Measurements from ENCODE around the gene GAREM1.
"Not testable (repeated sequence)": the region's sequence is repeated elsewhere in the genome, so short reads cannot be mapped to it uniquely, and the experiment has no call there.

The GAREM1 gene

GRCh38 chr18:32360682-32361345 lies 109.9 kb downstream of the GAREM1 start:
- in situ Hi-C loops (cut with MboI; ENCODE audit: low sequenced_read_pairs): no loop called here
- H3K4me1 ChIP-seq: peaks cover 11% of the 10 kb centered on the region
- no peaks in the 10 kb centered on the region for H3K27me3 ChIP-seq (ENCODE audit: low read depth)
- H3K4me3 ChIP-seq: no peak overlapping the region
- H3K9me3 ChIP-seq: no peaks in the 10 kb centered on the region
- H3K36me3 ChIP-seq (replicated peaks): no peaks in the 10 kb centered on the region
- no peak for DNase-seq (ENCODE audit: low spot score in 2 of 2)

- no peak for DNase-seq (ENCODE audit: low spot score in 2 of 2)
- H3K9me3 ChIP-seq: no peaks in the 10 kb centered on the region
- in situ Hi-C loops (cut with MboI; ENCODE audit: low sequenced_read_pairs): no loop called here
- H3K27me3 ChIP-seq (ENCODE audit: low read depth): no peaks in the 10 kb centered on the region
- H3K36me3 ChIP-seq (replicated peaks): no peaks in the 10 kb centered on the region
- peaks cover 10% of the 10 kb centered on the region for H3K4me1 ChIP-seq
- H3K4me3 ChIP-seq: no peak overlapping the region
Measured at GRCh38 chr18:32358529-32358928, 112.2 kb downstream of the GAREM1 start.

- no peak for DNase-seq (ENCODE audit: low spot score in 2 of 2)
- H3K36me3 ChIP-seq (replicated peaks): no peaks in the 10 kb centered on the region
- no peaks in the 10 kb centered on the region for H3K9me3 ChIP-seq
- H3K27me3 ChIP-seq (ENCODE audit: low read depth): no peaks in the 10 kb centered on the region
- in situ Hi-C loops (cut with MboI; ENCODE audit: low sequenced_read_pairs): no loop called here
- H3K4me1 ChIP-seq: peaks cover 5% of the 10 kb centered on the region
- H3K4me3 ChIP-seq: no peak overlapping the region
Measured at GRCh38 chr18:32358075-32358474, 112.6 kb downstream of the GAREM1 start.

DNA sequence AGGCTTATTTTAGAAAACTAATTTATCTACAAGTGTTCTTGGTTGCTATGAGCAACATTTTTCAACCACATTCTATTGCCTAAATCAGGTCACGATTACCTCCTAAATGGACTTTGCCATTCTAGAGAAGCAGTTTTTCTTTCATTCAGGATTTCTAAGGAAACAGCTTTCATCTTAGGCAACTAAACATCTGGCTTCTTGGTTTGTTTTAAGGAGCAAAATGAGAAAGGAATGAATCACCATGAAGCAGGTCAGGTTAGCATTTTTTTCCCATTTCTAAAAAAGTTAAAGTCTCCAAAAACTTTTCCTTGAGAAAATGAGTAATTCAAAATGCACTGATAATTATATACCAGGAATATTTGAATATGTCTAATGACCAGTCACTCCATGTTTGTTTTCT lies 114.8 kb downstream of the GAREM1 start:
- H3K4me1 ChIP-seq: no peaks in the 10 kb centered on the region
- H3K4me3 ChIP-seq: no peak overlapping the region
- no peak for DNase-seq (ENCODE audit: low spot score in 2 of 2)
- H3K27me3 ChIP-seq (ENCODE audit: low read depth): no peaks in the 10 kb centered on the region
- H3K36me3 ChIP-seq (replicated peaks): no peaks in the 10 kb centered on the region
- in situ Hi-C loops (cut with MboI; ENCODE audit: low sequenced_read_pairs): no loop called here
- no peaks in the 10 kb centered on the region for H3K9me3 ChIP-seq

- Histone ChIP-seq H3K36me3 (replicated peaks) (no peaks in the 10 kb centered on the region), H3K4me3 (no peak overlapping the region), H3K27me3 (ENCODE audit: low read depth) (no peaks in the 10 kb centered on the region), H3K4me1 (no peaks in the 10 kb centered on the region), H3K9me3 (no peaks in the 10 kb centered on the region)
- in situ Hi-C loops (cut with MboI; ENCODE audit: low sequenced_read_pairs): no loop called here
- no peak for DNase-seq (ENCODE audit: low spot score in 2 of 2)
Measured at GRCh38 chr18:32354518-32354917, 116.2 kb downstream of the GAREM1 start.

GRCh38 chr18:32353257-32353656 lies 117.4 kb downstream of the GAREM1 start:
- Histone ChIP-seq H3K27me3 (ENCODE audit: low read depth) (no peaks in the 10 kb centered on the region), H3K4me3 (no peak overlapping the region), H3K36me3 (replicated peaks) (no peaks in the 10 kb centered on the region), H3K9me3 (no peaks in the 10 kb centered on the region), H3K4me1 (peaks cover under 1% of the 10 kb centered on the region; the same call in 1 of the 2 replicates)
- in situ Hi-C loops (cut with MboI; ENCODE audit: low sequenced_read_pairs): no loop called here
- no peak for DNase-seq (ENCODE audit: low spot score in 2 of 2)

DNA sequence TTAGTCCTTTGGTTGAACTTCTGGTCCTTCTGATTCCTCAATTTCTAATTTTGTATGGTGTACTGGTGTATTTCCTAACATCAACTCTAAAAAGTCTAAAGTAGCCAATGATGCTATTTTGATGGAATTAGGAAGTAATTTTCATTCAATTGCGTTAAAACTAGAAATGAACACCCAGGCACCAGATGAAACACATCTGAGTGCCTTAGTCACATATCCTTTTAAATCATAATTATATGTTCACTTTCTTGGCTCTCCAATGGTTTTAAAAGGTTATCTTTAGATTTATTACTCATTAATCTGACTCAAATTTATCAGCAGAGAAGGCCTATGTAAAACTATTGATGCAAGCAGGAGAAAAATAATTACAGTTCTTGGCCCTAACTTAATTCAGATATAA lies 119.7 kb downstream of the GAREM1 start:
- DNase-seq (ENCODE audit: low spot score in 2 of 2): no peak
- in situ Hi-C loops (cut with MboI; ENCODE audit: low sequenced_read_pairs): no loop called here
- Histone ChIP-seq H3K4me3 (no peak overlapping the region), H3K9me3 (no peaks in the 10 kb centered on the region), H3K4me1 (peaks cover 7% of the 10 kb centered on the region; the same call in 1 of the 2 replicates), H3K36me3 (replicated peaks) (no peaks in the 10 kb centered on the region), H3K27me3 (ENCODE audit: low read depth) (no peaks in the 10 kb centered on the region)

DNA sequence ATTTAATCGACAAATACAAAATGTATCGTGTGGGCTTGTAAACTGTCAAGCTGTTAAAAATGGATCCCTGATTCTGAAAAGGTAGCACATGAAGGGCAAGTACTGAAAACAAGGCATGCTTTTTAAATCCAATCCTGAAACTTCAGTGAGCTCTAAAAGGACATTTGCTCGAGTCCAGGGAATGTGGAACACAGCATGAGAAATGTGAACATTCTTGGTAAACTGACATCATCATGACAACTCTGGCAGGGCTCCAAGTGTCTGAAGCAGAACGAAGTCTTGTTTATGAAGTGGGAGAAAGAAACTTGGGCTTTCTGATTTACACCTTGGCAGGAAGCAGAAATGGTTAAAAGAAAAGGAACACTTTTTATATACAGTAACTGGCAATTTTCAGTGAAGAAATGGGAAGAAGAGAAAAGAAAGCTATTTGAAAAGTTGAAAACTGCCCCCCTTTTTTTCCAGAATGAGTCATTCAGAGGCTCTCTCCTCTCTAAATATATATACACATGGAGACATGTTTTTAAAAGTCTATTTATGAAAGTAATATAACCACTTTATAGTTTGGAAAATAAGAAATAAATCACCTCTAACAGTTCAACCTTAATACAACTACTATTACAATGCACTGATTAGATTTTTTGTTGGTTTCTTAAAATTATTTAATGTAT lies 120.8 kb downstream of the GAREM1 start:
- no peaks in the 10 kb centered on the region for H3K27me3 ChIP-seq (ENCODE audit: low read depth)
- DNase-seq (ENCODE audit: low spot score in 2 of 2): no peak
- H3K36me3 ChIP-seq (replicated peaks): no peaks in the 10 kb centered on the region
- H3K4me1 ChIP-seq: peaks cover 7% of the 10 kb centered on the region; the same call in 1 of the 2 replicates
- H3K4me3 ChIP-seq: no peak overlapping the region
- in situ Hi-C loops (cut with MboI; ENCODE audit: low sequenced_read_pairs): no loop called here
- no peaks in the 10 kb centered on the region for H3K9me3 ChIP-seq

GRCh38 chr18:32346671-32347070 lies 124.0 kb downstream of the GAREM1 start:
- no peak overlapping the region for H3K4me3 ChIP-seq
- in situ Hi-C loops (cut with MboI; ENCODE audit: low sequenced_read_pairs): no loop called here
- no peaks in the 10 kb centered on the region for H3K9me3 ChIP-seq
- H3K4me1 ChIP-seq: peaks cover 7% of the 10 kb centered on the region; the same call in 1 of the 2 replicates
- no peaks in the 10 kb centered on the region for H3K36me3 ChIP-seq (replicated peaks)
- DNase-seq (ENCODE audit: low spot score in 2 of 2): no peak
- H3K27me3 ChIP-seq (ENCODE audit: low read depth): no peaks in the 10 kb centered on the region

DNA sequence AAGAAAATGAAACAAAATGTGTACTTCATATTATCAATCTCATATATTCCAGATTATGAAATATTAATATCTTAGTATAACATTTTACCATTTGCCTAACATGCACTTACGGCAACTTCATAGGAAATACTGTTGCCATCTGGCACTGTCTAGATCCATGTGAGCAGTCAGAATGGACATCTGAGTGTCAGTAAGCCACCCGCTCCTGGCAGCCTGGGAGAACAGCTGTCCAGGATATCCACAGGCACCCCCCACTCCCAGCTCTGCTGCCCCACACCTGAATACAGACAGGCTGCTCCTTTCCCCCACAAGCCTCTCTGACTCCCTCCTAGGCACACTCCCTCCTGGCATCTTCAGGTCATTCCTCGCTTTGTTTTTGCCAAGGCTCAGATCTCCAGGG lies 127.0 kb downstream of the GAREM1 start:
- in situ Hi-C loops (cut with MboI; ENCODE audit: low sequenced_read_pairs): no loop called here
- Histone ChIP-seq H3K27me3 (ENCODE audit: low read depth) (no peaks in the 10 kb centered on the region), H3K36me3 (replicated peaks) (no peaks in the 10 kb centered on the region), H3K4me1 (peaks cover 7% of the 10 kb centered on the region; the same call in 1 of the 2 replicates), H3K4me3 (no peak overlapping the region), H3K9me3 (no peaks in the 10 kb centered on the region)
- DNase-seq (ENCODE audit: low spot score in 2 of 2): no peak

DNA sequence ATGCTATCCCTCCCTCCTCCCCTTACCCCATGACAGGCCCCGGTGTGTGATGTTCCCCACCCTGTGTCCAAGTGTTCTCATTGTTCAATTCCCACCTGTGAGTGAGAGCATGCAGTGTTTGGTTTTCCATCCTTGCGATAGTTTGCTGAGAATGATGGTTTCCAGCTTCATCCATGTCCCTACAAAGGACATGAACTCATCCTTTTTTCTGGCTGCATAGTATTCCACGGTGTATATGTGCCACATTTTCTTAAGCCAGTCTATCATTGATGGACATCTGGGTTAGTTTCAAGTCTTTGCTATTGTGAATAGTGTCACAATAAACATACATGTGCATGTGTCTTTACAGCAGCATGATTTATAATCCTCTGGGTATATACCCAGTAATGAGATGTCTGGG lies 129.6 kb downstream of the GAREM1 start:
- not testable (repeated sequence) for DNase-seq (ENCODE audit: low spot score in 2 of 2)

GRCh38 chr18:32339045-32339444 lies 131.6 kb downstream of the GAREM1 start:
- no peak for DNase-seq (ENCODE audit: low spot score in 2 of 2)
- H3K4me1 ChIP-seq: no peaks in the 10 kb centered on the region
- H3K9me3 ChIP-seq: no peaks in the 10 kb centered on the region
- H3K27me3 ChIP-seq (ENCODE audit: low read depth): no peaks in the 10 kb centered on the region
- in situ Hi-C loops (cut with MboI; ENCODE audit: low sequenced_read_pairs): no loop called here
- no peaks in the 10 kb centered on the region for H3K36me3 ChIP-seq (replicated peaks)
- no peak overlapping the region for H3K4me3 ChIP-seq

More for the DNA sequence above, 129.6 kb downstream of the GAREM1 start:
- in situ Hi-C loops (cut with MboI; ENCODE audit: low sequenced_read_pairs); H3K36me3 ChIP-seq (replicated peaks); H3K4me1 ChIP-seq; H3K4me3 ChIP-seq; H3K27me3 ChIP-seq (ENCODE audit: low read depth); H3K9me3 ChIP-seq: not testable (repeated sequence)

GRCh38 chr18:32337821-32338220 lies 132.9 kb downstream of the GAREM1 start:
- H3K36me3 ChIP-seq (replicated peaks): no peaks in the 10 kb centered on the region
- DNase-seq (ENCODE audit: low spot score in 2 of 2): no peak
- no peaks in the 10 kb centered on the region for H3K4me1 ChIP-seq
- no peaks in the 10 kb centered on the region for H3K9me3 ChIP-seq
- in situ Hi-C loops (cut with MboI; ENCODE audit: low sequenced_read_pairs): no loop called here
- H3K27me3 ChIP-seq (ENCODE audit: low read depth): no peaks in the 10 kb centered on the region
- H3K4me3 ChIP-seq: no peak overlapping the region

- no peaks in the 10 kb centered on the region for H3K36me3 ChIP-seq (replicated peaks)
- H3K9me3 ChIP-seq: no peaks in the 10 kb centered on the region
- H3K4me3 ChIP-seq: no peak overlapping the region
- H3K27me3 ChIP-seq (ENCODE audit: low read depth): no peaks in the 10 kb centered on the region
- H3K4me1 ChIP-seq: no peaks in the 10 kb centered on the region
- no peak for DNase-seq (ENCODE audit: low spot score in 2 of 2)
- in situ Hi-C loops (cut with MboI; ENCODE audit: low sequenced_read_pairs): no loop called here
Measured at GRCh38 chr18:32337347-32337746, 133.3 kb downstream of the GAREM1 start.
